HEK293 (cell line): ENCODE measurements around the gene CASP8AP2.

Experiments used
- KLF8 ChIP-seq: fragments of 450-650 bp; formaldehyde crosslinking; IDR thresholded peaks from 2 replicates; pipeline ENCODE4 v1.5.1; 2016; ENCODE audit warnings: missing biosample characterization, missing genetic modification characterization
- SCRT2 ChIP-seq: fragments of 450-650 bp; formaldehyde crosslinking; IDR thresholded peaks from 2 replicates; pipeline ENCODE4 v1.5.1; 2016; ENCODE audit warnings: missing biosample characterization, missing genetic modification characterization
- ZBTB8A ChIP-seq: fragments of 450-650 bp; formaldehyde crosslinking; IDR thresholded peaks from 2 replicates; pipeline ENCODE4 v1.5.1; 2016; ENCODE audit warnings: missing biosample characterization, missing genetic modification characterization
- ZFP37 ChIP-seq: fragments of 450-650 bp; formaldehyde crosslinking; IDR thresholded peaks from 2 replicates; pipeline ENCODE4 v1.5.1; 2016; ENCODE audit warnings: missing biosample characterization, missing genetic modification characterization
- ZFP41 ChIP-seq: fragments of 450-650 bp; formaldehyde crosslinking; IDR thresholded peaks from 2 replicates; pipeline ENCODE4 v1.5.1; 2016; ENCODE audit warnings: missing biosample characterization, missing genetic modification characterization, borderline replicate concordance
- ZNF157 ChIP-seq: fragments of 450-650 bp; formaldehyde crosslinking; IDR thresholded peaks from 2 replicates; pipeline ENCODE4 v1.5.1; 2016; ENCODE audit warnings: missing biosample characterization, missing genetic modification characterization
- ZNF391 ChIP-seq: fragments of 450-650 bp; formaldehyde crosslinking; IDR thresholded peaks from 2 replicates; pipeline ENCODE4 v1.5.1; 2016; ENCODE audit warnings: low read depth, missing biosample characterization, missing genetic modification characterization, borderline replicate concordance
- ZNF404 ChIP-seq: fragments of 450-650 bp; formaldehyde crosslinking; IDR thresholded peaks from 2 replicates; pipeline ENCODE4 v1.5.1; 2017; ENCODE audit warnings: missing biosample characterization, missing genetic modification characterization
- ZNF529 ChIP-seq: fragments of 450-650 bp; formaldehyde crosslinking; IDR thresholded peaks from 2 replicates; pipeline ENCODE4 v1.5.1; 2017; ENCODE audit warnings: missing genetic modification characterization, missing biosample characterization; ENCODE audit not compliant: insufficient replicate concordance
- ZNF544 ChIP-seq: fragments of 450-650 bp; formaldehyde crosslinking; IDR thresholded peaks from 2 replicates; pipeline ENCODE4 v1.5.0; 2017; ENCODE audit warnings: missing biosample characterization, missing genetic modification characterization
- ZNF555 ChIP-seq: fragments of 450-650 bp; formaldehyde crosslinking; conservative IDR thresholded peaks from 2 replicates; pipeline ENCODE4 v1.5.1; 2017; ENCODE audit warnings: missing biosample characterization, mild to moderate bottlenecking, missing genetic modification characterization, inconsistent platforms
- ZNF654 ChIP-seq: fragments of 450-650 bp; formaldehyde crosslinking; IDR thresholded peaks from 2 replicates; pipeline ENCODE4 v1.5.1; 2016; ENCODE audit warnings: low read depth, missing biosample characterization, missing genetic modification characterization
- ZNF707 ChIP-seq: fragments of 450-650 bp; formaldehyde crosslinking; IDR thresholded peaks from 2 replicates; pipeline ENCODE4 v1.5.1; 2016; ENCODE audit warnings: missing biosample characterization, missing genetic modification characterization
- ZNF785 ChIP-seq: fragments of 450-650 bp; formaldehyde crosslinking; IDR thresholded peaks from 2 replicates; pipeline ENCODE4 v1.5.1; 2016; ENCODE audit warnings: missing biosample characterization, missing genetic modification characterization
- ZNF791 ChIP-seq: fragments of 450-650 bp; formaldehyde crosslinking; IDR thresholded peaks from 2 replicates; pipeline ENCODE4 v1.5.1; 2016; ENCODE audit warnings: missing biosample characterization, missing genetic modification characterization
- ZNF792 ChIP-seq: fragments of 450-650 bp; formaldehyde crosslinking; IDR thresholded peaks from 2 replicates; pipeline ENCODE4 v1.5.1; 2016; ENCODE audit warnings: missing biosample characterization, missing genetic modification characterization
- ZNF830 ChIP-seq: fragments of 450-650 bp; IDR thresholded peaks from 2 replicates; pipeline ENCODE4 v1.5.0; 2018; ENCODE audit warnings: missing biosample characterization, missing genetic modification characterization, low read depth, mild to moderate bottlenecking, moderate library complexity
- ZSCAN23 ChIP-seq: fragments of 450-650 bp; formaldehyde crosslinking; IDR thresholded peaks from 2 replicates; pipeline ENCODE4 v1.5.1; 2016; ENCODE audit warnings: missing biosample characterization, missing genetic modification characterization
- TF ChIP-seq, protein P1 (sequence below): fragments of 450-650 bp; formaldehyde crosslinking; IDR thresholded peaks from 2 replicates; pipeline ENCODE4 v1.5.1; 2016; ENCODE audit warnings: missing biosample characterization, missing genetic modification characterization
- TF ChIP-seq, protein P2 (sequence below): fragments of 450-650 bp; formaldehyde crosslinking; IDR thresholded peaks from 2 replicates; pipeline ENCODE4 v1.5.1; 2017; ENCODE audit warnings: missing biosample characterization, missing genetic modification characterization
- TF ChIP-seq, protein P3 (sequence below): fragments of 450-650 bp; formaldehyde crosslinking; IDR thresholded peaks from 2 replicates; pipeline ENCODE4 v1.5.1; 2016; ENCODE audit warnings: missing biosample characterization, missing genetic modification characterization
- TF ChIP-seq, protein P4 (sequence below): fragments of 450-650 bp; formaldehyde crosslinking; IDR thresholded peaks from 2 replicates; pipeline ENCODE4 v1.5.1; 2016; ENCODE audit warnings: missing biosample characterization, missing genetic modification characterization
- TF ChIP-seq, protein P5 (sequence below): fragments of 450-650 bp; formaldehyde crosslinking; IDR thresholded peaks from 2 replicates; pipeline ENCODE4 v1.5.1; 2016; ENCODE audit warnings: missing biosample characterization, missing genetic modification characterization
- TF ChIP-seq, protein P6 (sequence below): fragments of 450-650 bp; formaldehyde crosslinking; IDR thresholded peaks from 2 replicates; pipeline ENCODE4 v1.5.1; 2016; ENCODE audit warnings: missing biosample characterization, missing genetic modification characterization
- TF ChIP-seq, protein P7 (sequence below): fragments of 450-650 bp; formaldehyde crosslinking; IDR thresholded peaks from 2 replicates; pipeline ENCODE4 v1.5.1; 2017; ENCODE audit warnings: missing biosample characterization, missing genetic modification characterization

The CASP8AP2 gene

DNA sequence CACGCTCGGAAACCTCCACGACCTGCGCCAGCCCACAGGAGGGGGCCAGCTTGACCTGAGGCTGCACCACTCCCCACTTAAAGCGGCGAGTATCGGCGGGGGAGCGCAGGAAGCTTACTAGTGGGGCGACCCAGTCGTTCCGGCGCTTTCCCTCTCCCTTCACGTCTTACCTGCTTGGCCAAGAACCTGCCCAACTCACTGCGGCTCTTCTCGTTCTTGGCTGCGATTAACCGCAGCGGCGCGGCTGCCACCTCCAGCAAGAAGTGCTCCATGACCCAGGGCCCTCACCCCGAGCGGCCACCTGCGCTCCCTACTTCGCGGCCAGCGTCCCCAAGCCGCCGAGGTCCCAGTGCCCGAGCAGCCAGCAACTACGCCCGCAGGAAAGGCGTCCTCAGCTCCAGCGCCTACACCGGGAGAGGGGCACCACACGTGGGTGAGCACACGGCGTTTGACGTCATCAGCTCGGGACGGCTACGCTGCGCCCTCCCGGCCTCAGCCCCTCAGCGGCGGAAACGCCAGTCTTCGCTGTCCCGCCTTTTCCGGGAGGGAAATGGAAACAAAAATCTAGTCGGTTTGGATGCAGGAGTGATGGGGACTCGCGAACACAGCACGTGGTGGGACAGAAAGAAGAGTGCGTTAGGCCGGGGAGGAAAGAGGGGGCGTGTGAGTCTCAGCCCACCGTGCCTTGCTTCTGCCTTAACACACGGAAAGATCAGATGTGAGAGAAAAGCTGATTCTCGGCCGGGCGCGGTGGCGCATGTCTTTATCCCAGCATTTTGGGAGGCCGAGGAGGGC, 10.1 kb upstream of the CASP8AP2 start, which contains the start of gene MDN1 (continued):
- no peak for TF ChIP-seq ZNF707 (tag by site-specific recombination)
- TF ChIP-seq, protein P1, sequence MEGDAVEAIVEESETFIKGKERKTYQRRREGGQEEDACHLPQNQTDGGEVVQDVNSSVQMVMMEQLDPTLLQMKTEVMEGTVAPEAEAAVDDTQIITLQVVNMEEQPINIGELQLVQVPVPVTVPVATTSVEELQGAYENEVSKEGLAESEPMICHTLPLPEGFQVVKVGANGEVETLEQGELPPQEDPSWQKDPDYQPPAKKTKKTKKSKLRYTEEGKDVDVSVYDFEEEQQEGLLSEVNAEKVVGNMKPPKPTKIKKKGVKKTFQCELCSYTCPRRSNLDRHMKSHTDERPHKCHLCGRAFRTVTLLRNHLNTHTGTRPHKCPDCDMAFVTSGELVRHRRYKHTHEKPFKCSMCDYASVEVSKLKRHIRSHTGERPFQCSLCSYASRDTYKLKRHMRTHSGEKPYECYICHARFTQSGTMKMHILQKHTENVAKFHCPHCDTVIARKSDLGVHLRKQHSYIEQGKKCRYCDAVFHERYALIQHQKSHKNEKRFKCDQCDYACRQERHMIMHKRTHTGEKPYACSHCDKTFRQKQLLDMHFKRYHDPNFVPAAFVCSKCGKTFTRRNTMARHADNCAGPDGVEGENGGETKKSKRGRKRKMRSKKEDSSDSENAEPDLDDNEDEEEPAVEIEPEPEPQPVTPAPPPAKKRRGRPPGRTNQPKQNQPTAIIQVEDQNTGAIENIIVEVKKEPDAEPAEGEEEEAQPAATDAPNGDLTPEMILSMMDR (tag by site-specific recombination): no peak
- no peak for TF ChIP-seq ZNF544 (tag by site-specific recombination)
- TF ChIP-seq ZNF654 (tag by site-specific recombination): no peak
- TF ChIP-seq ZFP37 (tag by site-specific recombination): no peak; the same call in 1 of the 2 replicates
- 0 out of 2 replicates have a peak, but pooled peaks have one; percentile 77 for TF ChIP-seq KLF8 (tag by site-specific recombination)
- TF ChIP-seq ZNF785: no peak
- TF ChIP-seq ZNF830: no peak
- TF ChIP-seq, protein P2, sequence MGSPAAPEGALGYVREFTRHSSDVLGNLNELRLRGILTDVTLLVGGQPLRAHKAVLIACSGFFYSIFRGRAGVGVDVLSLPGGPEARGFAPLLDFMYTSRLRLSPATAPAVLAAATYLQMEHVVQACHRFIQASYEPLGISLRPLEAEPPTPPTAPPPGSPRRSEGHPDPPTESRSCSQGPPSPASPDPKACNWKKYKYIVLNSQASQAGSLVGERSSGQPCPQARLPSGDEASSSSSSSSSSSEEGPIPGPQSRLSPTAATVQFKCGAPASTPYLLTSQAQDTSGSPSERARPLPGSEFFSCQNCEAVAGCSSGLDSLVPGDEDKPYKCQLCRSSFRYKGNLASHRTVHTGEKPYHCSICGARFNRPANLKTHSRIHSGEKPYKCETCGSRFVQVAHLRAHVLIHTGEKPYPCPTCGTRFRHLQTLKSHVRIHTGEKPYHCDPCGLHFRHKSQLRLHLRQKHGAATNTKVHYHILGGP: no peak
- 0 out of 2 replicates have a peak, but pooled peaks have one; percentile 20 for TF ChIP-seq ZNF792 (tag by site-specific recombination)
- TF ChIP-seq, protein P3, sequence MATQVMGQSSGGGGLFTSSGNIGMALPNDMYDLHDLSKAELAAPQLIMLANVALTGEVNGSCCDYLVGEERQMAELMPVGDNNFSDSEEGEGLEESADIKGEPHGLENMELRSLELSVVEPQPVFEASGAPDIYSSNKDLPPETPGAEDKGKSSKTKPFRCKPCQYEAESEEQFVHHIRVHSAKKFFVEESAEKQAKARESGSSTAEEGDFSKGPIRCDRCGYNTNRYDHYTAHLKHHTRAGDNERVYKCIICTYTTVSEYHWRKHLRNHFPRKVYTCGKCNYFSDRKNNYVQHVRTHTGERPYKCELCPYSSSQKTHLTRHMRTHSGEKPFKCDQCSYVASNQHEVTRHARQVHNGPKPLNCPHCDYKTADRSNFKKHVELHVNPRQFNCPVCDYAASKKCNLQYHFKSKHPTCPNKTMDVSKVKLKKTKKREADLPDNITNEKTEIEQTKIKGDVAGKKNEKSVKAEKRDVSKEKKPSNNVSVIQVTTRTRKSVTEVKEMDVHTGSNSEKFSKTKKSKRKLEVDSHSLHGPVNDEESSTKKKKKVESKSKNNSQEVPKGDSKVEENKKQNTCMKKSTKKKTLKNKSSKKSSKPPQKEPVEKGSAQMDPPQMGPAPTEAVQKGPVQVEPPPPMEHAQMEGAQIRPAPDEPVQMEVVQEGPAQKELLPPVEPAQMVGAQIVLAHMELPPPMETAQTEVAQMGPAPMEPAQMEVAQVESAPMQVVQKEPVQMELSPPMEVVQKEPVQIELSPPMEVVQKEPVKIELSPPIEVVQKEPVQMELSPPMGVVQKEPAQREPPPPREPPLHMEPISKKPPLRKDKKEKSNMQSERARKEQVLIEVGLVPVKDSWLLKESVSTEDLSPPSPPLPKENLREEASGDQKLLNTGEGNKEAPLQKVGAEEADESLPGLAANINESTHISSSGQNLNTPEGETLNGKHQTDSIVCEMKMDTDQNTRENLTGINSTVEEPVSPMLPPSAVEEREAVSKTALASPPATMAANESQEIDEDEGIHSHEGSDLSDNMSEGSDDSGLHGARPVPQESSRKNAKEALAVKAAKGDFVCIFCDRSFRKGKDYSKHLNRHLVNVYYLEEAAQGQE (tag by site-specific recombination): peak; percentile 42; the same call in 1 of the 2 replicates
- no peak for TF ChIP-seq ZNF529 (tag by site-specific recombination)
- no peak for TF ChIP-seq ZNF391 (tag by site-specific recombination)
- TF ChIP-seq, protein P4, sequence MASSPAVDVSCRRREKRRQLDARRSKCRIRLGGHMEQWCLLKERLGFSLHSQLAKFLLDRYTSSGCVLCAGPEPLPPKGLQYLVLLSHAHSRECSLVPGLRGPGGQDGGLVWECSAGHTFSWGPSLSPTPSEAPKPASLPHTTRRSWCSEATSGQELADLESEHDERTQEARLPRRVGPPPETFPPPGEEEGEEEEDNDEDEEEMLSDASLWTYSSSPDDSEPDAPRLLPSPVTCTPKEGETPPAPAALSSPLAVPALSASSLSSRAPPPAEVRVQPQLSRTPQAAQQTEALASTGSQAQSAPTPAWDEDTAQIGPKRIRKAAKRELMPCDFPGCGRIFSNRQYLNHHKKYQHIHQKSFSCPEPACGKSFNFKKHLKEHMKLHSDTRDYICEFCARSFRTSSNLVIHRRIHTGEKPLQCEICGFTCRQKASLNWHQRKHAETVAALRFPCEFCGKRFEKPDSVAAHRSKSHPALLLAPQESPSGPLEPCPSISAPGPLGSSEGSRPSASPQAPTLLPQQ (tag by site-specific recombination): peak; percentile 97
- TF ChIP-seq SCRT2 (tag by site-specific recombination): no peak
- TF ChIP-seq, protein P5, sequence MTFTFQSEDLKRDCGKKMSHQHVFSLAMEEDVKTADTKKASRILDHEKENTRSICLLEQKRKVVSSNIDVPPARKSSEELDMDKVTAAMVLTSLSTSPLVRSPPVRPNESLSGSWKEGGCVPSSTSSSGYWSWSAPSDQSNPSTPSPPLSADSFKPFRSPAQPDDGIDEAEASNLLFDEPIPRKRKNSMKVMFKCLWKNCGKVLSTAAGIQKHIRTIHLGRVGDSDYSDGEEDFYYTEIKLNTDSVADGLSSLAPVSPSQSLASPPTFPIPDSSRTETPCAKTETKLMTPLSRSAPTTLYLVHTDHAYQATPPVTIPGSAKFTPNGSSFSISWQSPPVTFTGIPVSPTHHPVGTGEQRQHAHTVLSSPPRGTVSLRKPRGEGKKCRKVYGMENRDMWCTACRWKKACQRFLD (tag by site-specific recombination): no peak; the same call in 1 of the 2 replicates
- TF ChIP-seq ZBTB8A (tag by site-specific recombination): peak; percentile 100
- TF ChIP-seq ZNF157 (tag by site-specific recombination): no peak
- TF ChIP-seq ZSCAN23 (tag by site-specific recombination): no peak; the same call in 1 of the 2 replicates
- TF ChIP-seq ZNF555 (tag by site-specific recombination): no peak
- TF ChIP-seq, protein P6, sequence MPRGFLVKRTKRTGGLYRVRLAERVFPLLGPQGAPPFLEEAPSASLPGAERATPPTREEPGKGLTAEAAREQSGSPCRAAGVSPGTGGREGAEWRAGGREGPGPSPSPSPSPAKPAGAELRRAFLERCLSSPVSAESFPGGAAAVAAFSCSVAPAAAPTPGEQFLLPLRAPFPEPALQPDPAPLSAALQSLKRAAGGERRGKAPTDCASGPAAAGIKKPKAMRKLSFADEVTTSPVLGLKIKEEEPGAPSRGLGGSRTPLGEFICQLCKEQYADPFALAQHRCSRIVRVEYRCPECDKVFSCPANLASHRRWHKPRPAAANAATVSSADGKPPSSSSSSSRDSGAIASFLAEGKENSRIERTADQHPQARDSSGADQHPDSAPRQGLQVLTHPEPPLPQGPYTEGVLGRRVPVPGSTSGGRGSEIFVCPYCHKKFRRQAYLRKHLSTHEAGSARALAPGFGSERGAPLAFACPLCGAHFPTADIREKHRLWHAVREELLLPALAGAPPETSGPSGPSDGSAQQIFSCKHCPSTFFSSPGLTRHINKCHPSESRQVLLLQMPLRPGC (tag by site-specific recombination): peak; percentile 5
- TF ChIP-seq ZNF404 (tag by site-specific recombination): no peak
- TF ChIP-seq, protein P7, sequence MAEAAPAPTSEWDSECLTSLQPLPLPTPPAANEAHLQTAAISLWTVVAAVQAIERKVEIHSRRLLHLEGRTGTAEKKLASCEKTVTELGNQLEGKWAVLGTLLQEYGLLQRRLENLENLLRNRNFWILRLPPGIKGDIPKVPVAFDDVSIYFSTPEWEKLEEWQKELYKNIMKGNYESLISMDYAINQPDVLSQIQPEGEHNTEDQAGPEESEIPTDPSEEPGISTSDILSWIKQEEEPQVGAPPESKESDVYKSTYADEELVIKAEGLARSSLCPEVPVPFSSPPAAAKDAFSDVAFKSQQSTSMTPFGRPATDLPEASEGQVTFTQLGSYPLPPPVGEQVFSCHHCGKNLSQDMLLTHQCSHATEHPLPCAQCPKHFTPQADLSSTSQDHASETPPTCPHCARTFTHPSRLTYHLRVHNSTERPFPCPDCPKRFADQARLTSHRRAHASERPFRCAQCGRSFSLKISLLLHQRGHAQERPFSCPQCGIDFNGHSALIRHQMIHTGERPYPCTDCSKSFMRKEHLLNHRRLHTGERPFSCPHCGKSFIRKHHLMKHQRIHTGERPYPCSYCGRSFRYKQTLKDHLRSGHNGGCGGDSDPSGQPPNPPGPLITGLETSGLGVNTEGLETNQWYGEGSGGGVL: no peak
- no peak for TF ChIP-seq ZFP41 (tag by site-specific recombination)
- TF ChIP-seq ZNF791 (tag by site-specific recombination): no peak
